CD4-positive, alpha-beta T cell treated with Interleukin-6 at 100 ng/mL for 8 hours (primary cell): Measurements from ENCODE around the gene SPATA2.
A peak's percentile ranks its signal among the peaks of the same experiment; 100 is the strongest.
"Not testable (repeated sequence)": the region's sequence is repeated elsewhere in the genome, so short reads cannot be mapped to it uniquely, and the experiment has no call there.

Experiments
- DNase-seq: peaks from one replicate; pipeline ENCODE4 v3.0.0-alpha.2; 2020; ENCODE audit warnings: mixed read lengths, low spot score

The SPATA2 gene

GRCh38 chr20:49915380-49916145 is at the start of gene SPATA2:
SPATA2 (minus strand) TSS chr20:49915529; CDS start chr20:49908490, 7,039 bp downstream.
- peak; percentile 90 for DNase-seq

- no peak for DNase-seq
These were observed 46.1 kb upstream of the SPATA2 start for GRCh38 chr20:49961413-49961812.

- not testable (repeated sequence) for DNase-seq
These were observed 42.0 kb upstream of the SPATA2 start for GRCh38 chr20:49957089-49957938.

- no peak for DNase-seq
These were observed 41.4 kb upstream of the SPATA2 start for GRCh38 chr20:49956689-49957088.

GRCh38 chr20:49955830-49956396 is 40.6 kb upstream of the SPATA2 start:
- not testable (repeated sequence) for DNase-seq

GRCh38 chr20:49955167-49955566 is 39.8 kb upstream of the SPATA2 start:
- DNase-seq, result no peak

- no peak for DNase-seq
These were observed 35.8 kb upstream of the SPATA2 start for GRCh38 chr20:49951151-49951550.

- no peak for DNase-seq
These were observed 33.6 kb upstream of the SPATA2 start for GRCh38 chr20:49948809-49949507.

- DNase-seq, result no peak
These were observed 32.8 kb upstream of the SPATA2 start for GRCh38 chr20:49948178-49948577.

- no peak for DNase-seq
These were observed 30.6 kb upstream of the SPATA2 start for GRCh38 chr20:49945701-49946477.

GRCh38 chr20:49945306-49945700 is 30.0 kb upstream of the SPATA2 start:
- no peak for DNase-seq

GRCh38 chr20:49942942-49943341 is 27.6 kb upstream of the SPATA2 start:
- DNase-seq, result no peak

GRCh38 chr20:49942303-49942702 is 27.0 kb upstream of the SPATA2 start:
- no peak for DNase-seq

- no peak for DNase-seq
These were observed 26.1 kb upstream of the SPATA2 start for GRCh38 chr20:49941456-49941855.

- no peak for DNase-seq
These were observed 23.1 kb upstream of the SPATA2 start for GRCh38 chr20:49938173-49939163.

GRCh38 chr20:49937027-49937929 is 21.9 kb upstream of the SPATA2 start:
- DNase-seq, result no peak

- peak; percentile 90 for DNase-seq
These were observed 21.1 kb upstream of the SPATA2 start, which contains the start of gene RNF114 for GRCh38 chr20:49936153-49937026. RNF114 (plus strand) TSS chr20:49936397; CDS start chr20:49936413, 16 bp downstream.

GRCh38 chr20:49935746-49936152 is 20.4 kb upstream of the SPATA2 start:
- no peak for DNase-seq
